Stimulated activated effector memory CD8-positive, alpha-beta T cell treated with anti-CD3 and anti-CD28 coated beads, Interleukin-12 subunit alpha, Interleukin-12 subunit beta, amount 100 ng/mL, for 72 hours (primary cell): Measurements from ENCODE around the gene ACP3.
A peak's percentile ranks its signal among the peaks of the same experiment; 100 is the strongest.

Source experiments
- ATAC-seq: fragments of 150-1000 bp; cut with Tn5 transposase; 2 replicates; pipeline ENCODE4 v1.10.0; 2021
- DNase-seq, 2 donors: peaks; one replicate each; pipeline ENCODE4 v3.0.0; 2021 to 2022; ENCODE audit warnings: low spot score in 2 of 2
- H3K27ac Mint-ChIP-seq: one replicate; pipeline ENCODE4 v1.8.0; 2022; ENCODE audit warnings: mild to moderate bottlenecking, mixed read lengths
- H3K36me3 Mint-ChIP-seq: one replicate; pipeline ENCODE4 v1.8.0; 2022; ENCODE audit warnings: mild to moderate bottlenecking, mixed read lengths
- H3K4me1 Mint-ChIP-seq: one replicate; pipeline ENCODE4 v1.8.0; 2022; ENCODE audit warnings: mixed read lengths
- H3K4me3 Mint-ChIP-seq: one replicate; pipeline ENCODE4 v1.8.0; 2022; ENCODE audit warnings: mild to moderate bottlenecking, mixed read lengths
- H3K9me3 Mint-ChIP-seq: one replicate; pipeline ENCODE4 v1.8.0; 2022; ENCODE audit warnings: mixed read lengths

Gene ACP3

DNA sequence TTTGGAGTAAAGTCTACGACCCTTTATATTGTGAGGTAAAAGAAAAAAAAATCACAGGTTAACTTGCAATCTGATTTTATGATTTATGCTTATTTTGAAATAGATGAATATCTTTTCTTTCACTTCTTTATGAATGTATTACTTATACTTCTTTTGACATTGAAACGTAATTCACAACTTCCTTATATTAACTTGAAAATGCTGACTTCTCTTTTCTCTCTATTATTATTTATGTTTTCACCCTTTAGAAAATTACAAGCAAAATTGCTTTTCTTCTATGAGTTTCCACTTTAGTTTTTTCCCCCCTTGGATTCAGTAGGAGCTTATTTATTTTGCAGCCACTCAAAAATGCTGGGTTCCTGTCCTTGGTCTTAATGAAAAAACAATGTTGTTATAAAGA is 25.4 kb downstream of the ACP3 start:
- DNase-seq = no peak
- no peak overlapping the region for H3K4me3 Mint-ChIP-seq
- no peaks in the 10 kb centered on the region for H3K9me3 Mint-ChIP-seq
- no peak for ATAC-seq
- no peaks in the 10 kb centered on the region for H3K4me1 Mint-ChIP-seq
- no peak overlapping the region for H3K27ac Mint-ChIP-seq
- no peaks in the 10 kb centered on the region for H3K36me3 Mint-ChIP-seq

DNA sequence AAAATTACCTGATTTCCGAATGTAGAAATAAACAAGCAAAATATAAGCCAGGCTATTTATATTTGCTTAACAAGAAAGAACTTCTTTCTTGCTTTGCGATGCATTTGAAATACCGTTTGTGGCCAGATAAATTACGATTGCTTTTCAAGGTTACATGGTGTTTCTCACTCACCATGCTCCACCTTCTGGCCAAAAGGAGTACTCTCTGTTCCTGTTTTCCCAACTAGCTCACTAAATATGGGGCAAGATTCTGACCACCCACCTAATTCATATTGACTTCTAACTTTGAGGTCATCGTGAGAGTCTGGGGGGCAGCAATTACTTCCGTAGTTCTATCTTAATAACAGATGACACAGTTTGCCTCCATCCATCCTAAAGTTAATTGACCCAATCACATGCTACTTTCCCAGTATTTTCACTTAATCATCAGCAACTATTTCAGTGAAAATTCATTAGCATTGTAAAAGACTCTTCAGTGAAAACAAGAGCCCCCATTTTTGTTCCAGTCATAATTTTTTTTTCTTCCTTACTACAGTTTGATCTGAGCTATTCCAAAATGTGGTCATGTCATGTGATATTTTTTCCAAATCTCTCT is 25.9 kb downstream of the ACP3 start:
- ATAC-seq = peak; percentile 40
- DNase-seq = no peak
- H3K9me3 Mint-ChIP-seq = no peaks in the 10 kb centered on the region
- no peaks in the 10 kb centered on the region for H3K4me1 Mint-ChIP-seq
- no peaks in the 10 kb centered on the region for H3K36me3 Mint-ChIP-seq
- H3K27ac Mint-ChIP-seq = no peak overlapping the region
- H3K4me3 Mint-ChIP-seq = no peak overlapping the region

DNA sequence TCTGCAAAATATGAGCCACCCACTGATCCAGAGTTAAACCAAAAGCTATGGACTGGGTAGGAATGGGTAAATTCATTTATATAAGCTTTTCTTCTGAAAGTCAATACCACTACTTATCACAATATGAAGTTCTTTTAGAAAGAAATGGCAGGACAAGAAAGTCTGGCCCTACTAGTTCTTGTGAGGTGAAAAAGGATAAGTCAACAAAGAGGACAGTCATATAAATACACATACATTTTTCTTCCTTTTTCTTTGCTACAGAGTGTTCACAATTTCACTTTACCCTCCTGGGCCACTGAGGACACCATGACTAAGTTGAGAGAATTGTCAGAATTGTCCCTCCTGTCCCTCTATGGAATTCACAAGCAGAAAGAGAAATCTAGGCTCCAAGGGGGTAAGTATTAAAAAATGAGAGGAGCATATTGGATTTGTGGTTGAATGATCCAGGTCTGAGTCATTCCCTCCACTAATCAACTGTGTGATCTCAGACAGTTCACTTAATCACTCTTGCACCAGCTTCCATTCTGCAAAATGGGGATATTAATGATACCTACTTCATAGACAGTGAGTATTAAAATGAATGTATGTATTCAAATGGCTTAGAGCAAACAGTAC is 27.6 kb downstream of the ACP3 start:
- no peaks in the 10 kb centered on the region for H3K9me3 Mint-ChIP-seq
- no peak overlapping the region for H3K27ac Mint-ChIP-seq
- DNase-seq (no peak), ATAC-seq (peak; percentile 36)
- no peak overlapping the region for H3K4me3 Mint-ChIP-seq
- no peaks in the 10 kb centered on the region for H3K4me1 Mint-ChIP-seq
- no peaks in the 10 kb centered on the region for H3K36me3 Mint-ChIP-seq

DNA sequence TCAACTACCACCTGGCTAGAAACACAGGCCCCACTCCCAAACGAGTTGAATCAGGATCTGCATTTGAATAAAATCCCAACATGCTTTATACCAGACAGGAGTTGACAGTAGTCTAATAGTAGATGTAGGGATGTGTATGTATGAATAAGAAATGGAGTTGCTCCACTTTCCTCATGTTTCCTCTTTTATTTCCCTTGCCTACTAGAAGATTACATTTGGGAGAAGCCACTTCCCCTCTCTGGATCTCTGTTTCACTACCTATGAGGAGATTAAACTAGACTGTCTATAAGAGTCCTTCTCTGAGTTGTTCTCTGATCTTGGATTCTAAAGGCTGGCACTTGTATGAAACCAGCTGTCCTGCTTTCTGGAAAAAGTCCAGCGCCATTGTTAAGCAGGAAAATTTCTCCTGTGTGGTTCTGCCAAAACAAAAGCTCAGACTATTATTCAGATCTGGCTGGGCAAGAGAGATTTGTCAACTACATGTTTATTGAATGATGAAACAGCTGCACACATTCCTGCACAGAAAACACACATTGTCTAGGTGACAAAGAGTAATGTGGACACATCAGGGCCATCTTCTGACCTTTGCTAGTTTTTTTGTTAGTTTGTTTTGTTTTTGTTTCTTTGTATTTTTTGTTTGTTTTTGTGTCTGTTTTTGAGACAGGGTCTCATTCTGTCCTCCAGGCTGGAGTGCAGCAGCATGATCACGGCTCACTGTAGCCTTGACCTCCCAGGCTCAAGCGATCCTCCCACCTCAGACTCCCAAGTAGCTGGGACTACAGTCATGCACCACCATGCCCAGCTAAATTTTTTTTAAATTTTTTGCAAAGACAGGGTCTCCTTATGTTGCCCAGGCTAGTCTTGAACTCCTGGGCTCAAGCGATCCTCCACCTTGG is 29.9 kb downstream of the ACP3 start:
- Mint-ChIP-seq H3K4me3 (no peak overlapping the region), H3K4me1 (peaks cover 6% of the 10 kb centered on the region), H3K36me3 (no peaks in the 10 kb centered on the region), H3K27ac (no peak overlapping the region), H3K9me3 (no peaks in the 10 kb centered on the region)
- DNase-seq (no peak), ATAC-seq (no peak)

DNA sequence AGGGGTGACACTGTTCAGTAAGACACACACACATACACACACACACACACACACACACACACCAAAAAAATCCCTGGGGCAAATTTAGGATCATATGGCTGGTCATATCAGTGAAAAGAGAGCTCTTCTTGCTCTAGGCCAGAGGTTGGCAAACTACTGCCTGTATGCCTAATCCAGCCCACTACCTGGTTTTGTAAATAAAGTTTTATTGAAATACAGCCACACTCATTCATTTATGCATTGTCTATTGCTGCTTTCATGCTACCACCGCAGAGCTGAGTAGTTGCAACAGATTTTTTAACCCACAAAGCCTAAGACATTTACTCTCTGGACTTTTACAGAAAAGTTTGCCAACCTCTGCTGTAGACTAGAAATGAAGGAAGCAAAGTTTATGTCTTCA is 30.6 kb downstream of the ACP3 start:
- ATAC-seq = no peak
- no peaks in the 10 kb centered on the region for H3K36me3 Mint-ChIP-seq
- no peak overlapping the region for H3K27ac Mint-ChIP-seq
- DNase-seq = no peak
- H3K9me3 Mint-ChIP-seq = no peaks in the 10 kb centered on the region
- peaks cover 12% of the 10 kb centered on the region for H3K4me1 Mint-ChIP-seq
- H3K4me3 Mint-ChIP-seq = no peak overlapping the region

DNA sequence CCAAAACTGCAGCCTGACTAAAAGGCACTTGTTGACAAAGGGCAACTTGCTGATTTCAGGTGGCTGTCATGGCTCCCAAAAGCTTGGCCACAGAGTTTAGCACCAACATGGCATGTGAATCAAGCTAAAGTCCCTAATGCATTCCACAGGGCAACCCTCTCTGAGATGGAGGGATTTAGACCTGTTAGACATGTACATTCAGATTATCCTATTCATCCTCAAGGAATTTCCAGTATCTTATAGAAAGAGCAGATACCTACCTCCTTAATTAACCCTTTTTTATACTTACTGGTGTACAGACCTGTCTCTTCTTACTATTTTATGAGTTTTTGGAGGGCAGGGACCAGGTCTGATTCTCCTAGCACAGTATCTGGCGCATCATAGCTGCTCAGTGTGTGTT is 31.3 kb downstream of the ACP3 start:
- Mint-ChIP-seq H3K4me1 (peaks cover 13% of the 10 kb centered on the region), H3K9me3 (no peaks in the 10 kb centered on the region), H3K4me3 (no peak overlapping the region), H3K27ac (no peak overlapping the region), H3K36me3 (no peaks in the 10 kb centered on the region)
- DNase-seq = no peak
- ATAC-seq = no peak

GRCh38 chr3:132350814-132351213 is 33.6 kb downstream of the ACP3 start:
- no peaks in the 10 kb centered on the region for H3K36me3 Mint-ChIP-seq
- peaks cover 13% of the 10 kb centered on the region for H3K4me1 Mint-ChIP-seq
- ATAC-seq (no peak), DNase-seq (no peak)
- H3K9me3 Mint-ChIP-seq = no peaks in the 10 kb centered on the region
- H3K4me3 Mint-ChIP-seq = no peak overlapping the region
- no peak overlapping the region for H3K27ac Mint-ChIP-seq

DNA sequence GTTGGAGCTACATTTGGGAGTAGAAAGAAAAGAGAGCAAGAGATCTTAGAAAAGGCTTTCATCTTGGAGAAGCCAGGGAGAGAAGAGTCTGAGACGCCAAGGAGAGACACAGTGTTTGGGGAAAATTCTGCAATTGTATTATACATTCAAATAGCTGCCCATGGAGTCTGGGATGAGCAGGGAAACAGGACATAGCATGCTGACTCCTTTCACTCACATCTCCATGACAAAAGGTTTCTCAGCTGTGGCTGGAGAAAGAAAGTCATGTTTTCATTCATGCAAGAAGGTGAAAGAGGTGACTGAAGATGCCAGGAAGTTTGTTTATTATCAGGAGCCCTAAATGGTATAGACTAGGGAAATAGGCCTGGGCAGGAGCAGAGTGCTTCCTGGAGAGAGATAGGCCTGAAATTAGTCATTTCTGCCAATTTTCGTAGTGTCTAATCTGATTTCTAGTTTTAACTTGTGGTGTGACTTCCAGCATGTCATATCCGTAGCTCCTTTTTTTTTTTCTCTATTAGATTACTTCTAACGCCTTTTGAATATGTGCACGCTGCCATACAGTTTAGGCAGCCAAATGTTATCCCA is 34.1 kb downstream of the ACP3 start:
- Mint-ChIP-seq H3K27ac (no peak overlapping the region), H3K4me1 (peaks cover 13% of the 10 kb centered on the region), H3K4me3 (no peak overlapping the region), H3K36me3 (no peaks in the 10 kb centered on the region), H3K9me3 (no peaks in the 10 kb centered on the region)
- DNase-seq = no peak
- peak; percentile 52 for ATAC-seq

- Mint-ChIP-seq H3K36me3 (no peaks in the 10 kb centered on the region), H3K27ac (no peak overlapping the region), H3K9me3 (no peaks in the 10 kb centered on the region), H3K4me1 (peaks cover 13% of the 10 kb centered on the region), H3K4me3 (no peak overlapping the region)
- ATAC-seq = peak; percentile 82
- DNase-seq = peak; percentile 57 to 85
Observed at GRCh38 chr3:132352556-132353143, 35.4 kb downstream of the ACP3 start.

DNA sequence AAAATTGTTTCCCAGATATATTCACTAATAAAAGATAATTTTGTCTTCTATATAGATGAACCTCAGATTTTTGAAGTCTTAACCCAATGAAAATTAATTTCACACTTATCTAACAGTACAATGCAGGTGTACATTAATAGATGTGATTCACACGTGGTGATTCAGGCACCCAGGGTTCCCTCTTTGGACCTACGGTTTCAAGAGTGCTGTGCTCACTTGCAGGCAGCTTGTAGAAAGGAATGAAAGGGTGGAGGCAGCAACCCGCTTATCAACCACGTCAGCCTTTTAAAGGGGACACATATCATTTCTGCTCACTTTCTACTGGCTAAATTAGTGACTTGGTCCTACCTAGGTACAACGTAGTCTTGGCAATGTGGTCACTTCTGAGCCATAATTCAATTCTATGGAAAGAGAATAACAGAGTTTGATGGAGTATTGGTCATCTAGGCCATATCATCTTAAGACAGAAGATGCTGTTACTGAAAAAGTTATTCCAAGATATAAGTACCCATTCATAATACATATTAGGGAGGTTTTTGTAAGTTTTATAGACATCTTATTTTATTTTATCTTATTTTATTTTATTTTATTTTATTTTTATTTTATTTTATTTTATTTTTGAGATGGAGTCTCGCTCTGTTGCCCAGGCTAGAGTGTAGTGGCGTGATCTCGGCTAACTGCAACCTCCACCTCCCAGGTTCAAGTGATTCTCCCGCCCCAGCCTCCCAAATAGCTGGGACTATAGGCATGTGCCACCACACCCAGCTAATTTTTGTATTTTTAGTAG is 37.9 kb downstream of the ACP3 start:
- no peaks in the 10 kb centered on the region for H3K9me3 Mint-ChIP-seq
- H3K4me1 Mint-ChIP-seq = peaks cover 13% of the 10 kb centered on the region
- H3K36me3 Mint-ChIP-seq = no peaks in the 10 kb centered on the region
- DNase-seq = no peak
- H3K27ac Mint-ChIP-seq = no peak overlapping the region
- ATAC-seq = no peak
- no peak overlapping the region for H3K4me3 Mint-ChIP-seq

- peaks cover 7% of the 10 kb centered on the region for H3K4me1 Mint-ChIP-seq
- no peak overlapping the region for H3K4me3 Mint-ChIP-seq
- H3K9me3 Mint-ChIP-seq = no peaks in the 10 kb centered on the region
- no peaks in the 10 kb centered on the region for H3K36me3 Mint-ChIP-seq
- ATAC-seq (no peak), DNase-seq (no peak)
- no peak overlapping the region for H3K27ac Mint-ChIP-seq
Observed at GRCh38 chr3:132356568-132356967, 39.4 kb downstream of the ACP3 start.

GRCh38 chr3:132360717-132361116 is 43.5 kb downstream of the ACP3 start:
- H3K27ac Mint-ChIP-seq = no peak overlapping the region
- no peak for DNase-seq
- H3K4me1 Mint-ChIP-seq = no peaks in the 10 kb centered on the region
- no peak for ATAC-seq
- no peaks in the 10 kb centered on the region for H3K9me3 Mint-ChIP-seq
- no peaks in the 10 kb centered on the region for H3K36me3 Mint-ChIP-seq
- no peak overlapping the region for H3K4me3 Mint-ChIP-seq

DNA sequence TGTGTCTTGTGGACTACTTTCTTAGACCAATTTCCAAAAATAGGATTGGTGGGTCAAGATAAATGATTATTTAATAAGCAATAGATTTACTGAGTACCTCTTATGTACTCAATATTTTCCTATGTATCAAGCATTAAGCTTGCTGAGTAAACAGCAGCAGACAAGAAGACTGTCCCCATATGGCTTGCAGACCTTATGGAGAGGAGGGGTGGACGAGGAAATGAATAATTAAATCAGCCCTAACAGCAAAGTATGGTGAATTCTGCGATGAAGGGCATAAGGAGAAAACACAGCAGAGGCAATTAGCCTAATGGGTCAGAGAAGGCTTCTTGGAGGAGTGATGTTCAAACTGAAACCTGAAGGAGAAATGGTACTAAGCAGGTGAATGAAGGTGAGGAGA is 45.1 kb downstream of the ACP3 start:
- Mint-ChIP-seq H3K36me3 (no peaks in the 10 kb centered on the region), H3K4me3 (no peak overlapping the region), H3K4me1 (no peaks in the 10 kb centered on the region), H3K9me3 (no peaks in the 10 kb centered on the region), H3K27ac (no peak overlapping the region)
- DNase-seq (no peak), ATAC-seq (no peak)

GRCh38 chr3:132368515-132368914 is 51.3 kb downstream of the ACP3 start:
- Mint-ChIP-seq H3K4me1 (no peaks in the 10 kb centered on the region), H3K4me3 (no peak overlapping the region), H3K36me3 (no peaks in the 10 kb centered on the region), H3K9me3 (no peaks in the 10 kb centered on the region), H3K27ac (no peak overlapping the region)
- ATAC-seq = peak; percentile 49
- DNase-seq = no peak

DNA sequence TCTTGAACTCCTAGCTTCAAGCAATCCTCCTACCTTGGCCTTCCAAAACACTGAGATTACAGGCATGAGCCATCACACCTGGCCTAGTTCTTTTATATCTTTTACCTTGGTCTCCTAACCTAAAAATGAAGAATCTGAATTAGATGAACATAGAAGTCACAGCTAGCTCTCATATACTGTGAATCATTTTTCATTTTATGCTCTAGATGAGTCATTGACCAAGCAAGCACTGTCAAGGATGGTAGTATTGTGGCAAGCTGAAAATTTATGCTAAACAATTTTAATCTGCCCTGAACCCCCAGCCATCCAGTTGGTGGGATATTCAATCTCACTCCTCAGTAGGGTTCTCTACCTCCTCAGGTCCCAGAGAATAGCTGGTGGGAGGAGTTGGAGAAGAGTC is 51.8 kb downstream of the ACP3 start:
- H3K9me3 Mint-ChIP-seq = no peaks in the 10 kb centered on the region
- H3K4me3 Mint-ChIP-seq = no peak overlapping the region
- H3K36me3 Mint-ChIP-seq = no peaks in the 10 kb centered on the region
- DNase-seq (no peak), ATAC-seq (peak; percentile 79)
- no peak overlapping the region for H3K27ac Mint-ChIP-seq
- H3K4me1 Mint-ChIP-seq = no peaks in the 10 kb centered on the region
